Renal cortex interstitium (tissue), 11 donors: ENCODE results near the gene OPN3. TPM values are rescaled to one million over a fixed set of nuclear protein-coding genes. Genes with fewer than 3 reads are reported as not detected.
A peak's percentile ranks its signal among the peaks of the same experiment; 100 is the strongest.

Experiments used
- DNase-seq, 11 donors: peaks; one replicate each; pipeline ENCODE4 v3.0.0-alpha.2; 2013; ENCODE audit warnings: low read depth in 9 of 11, low spot score in 4 of 11; ENCODE audit errors: extremely low read depth in 1 of 11
- polyA plus RNA-seq, 3 donors: library from polyadenylated mRNA; unstranded; fragments of 120-200 nt; gene quantifications; one replicate each; pipeline ENCODE4 v1.2.1, GENCODE V29; 2013; ENCODE audit not compliant: insufficient read length in 3 of 3

OPN3 gene
- polyA plus RNA-seq, 3 donors = 38.1 to 41.7 (median 41.4) TPM

GRCh38 chr1:241560146-241560848, 79.9 kb downstream of the OPN3 start:
- peak in 1 of 11 donors; percentile 12 for DNase-seq

GRCh38 chr1:241557551-241558193, 82.5 kb downstream of the OPN3 start:
- DNase-seq = no peak

- no peak for DNase-seq
Observed at GRCh38 chr1:241557031-241557430, 83.1 kb downstream of the OPN3 start.

DNA sequence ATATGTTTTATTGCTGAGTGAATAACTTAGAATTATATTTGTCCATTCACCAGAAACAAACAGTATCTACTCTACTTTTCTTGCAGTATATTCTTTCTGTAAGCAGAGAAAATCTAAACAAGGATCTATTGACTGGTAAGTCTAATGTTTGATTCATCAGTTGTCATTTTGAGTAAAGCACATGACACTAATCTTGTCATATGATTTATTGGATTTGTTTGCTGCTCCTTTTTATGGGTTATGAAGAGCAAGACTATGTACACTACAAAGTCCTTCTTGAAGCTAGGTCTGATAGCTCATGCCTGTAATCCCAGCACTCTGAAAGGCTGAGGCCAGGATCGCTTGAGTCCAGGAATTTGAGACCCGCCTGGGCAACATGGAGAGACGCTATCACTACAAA, 84.6 kb downstream of the OPN3 start:
- no peak for DNase-seq

GRCh38 chr1:241553886-241554592, 86.1 kb downstream of the OPN3 start:
- no peak for DNase-seq

GRCh38 chr1:241551759-241552638, 88.2 kb downstream of the OPN3 start:
- no peak for DNase-seq

DNA sequence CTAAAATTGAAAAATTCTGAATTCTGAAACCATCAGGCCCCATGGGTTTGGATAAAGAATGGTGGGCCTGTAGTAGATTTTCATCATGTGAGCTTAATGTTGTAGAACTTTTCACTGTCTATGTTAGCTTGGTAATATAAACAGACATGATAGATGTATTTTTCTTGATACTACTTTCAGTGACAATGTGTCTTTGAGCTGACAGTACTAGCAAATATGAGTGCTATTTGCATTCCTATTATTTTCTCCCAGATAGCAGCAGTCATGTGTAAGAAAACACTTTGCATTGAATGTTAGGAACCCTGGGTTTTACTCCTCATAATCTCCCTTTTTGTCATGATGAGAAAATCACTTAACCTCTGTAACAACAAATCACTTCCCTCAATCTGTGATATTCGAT, 89.9 kb downstream of the OPN3 start:
- no peak for DNase-seq

GRCh38 chr1:241548008-241548407, 92.2 kb downstream of the OPN3 start:
- no peak for DNase-seq

Other genes with a start within 250 kb of the OPN3 start
- 100 to 1,000 TPM in 2 of 3 donors, 10 to 100 TPM in 1; 90.7 to 107 (median 101) TPM for gene FH, start 120.6 kb downstream of the OPN3 start, polyA plus RNA-seq
- 10 to 100 TPM; 19.5 to 23.7 (median 20.2) TPM for gene KMO, start 108.0 kb downstream of the OPN3 start, polyA plus RNA-seq
- gene CHML, start within 50 bp of the OPN3 start, polyA plus RNA-seq = 10 to 100 TPM; 24.4 to 29.3 (median 25.7) TPM
- under 1 TPM; 0.14 to 0.79 (median 0.51) TPM for gene WDR64, start 11.9 kb upstream of the OPN3 start, polyA plus RNA-seq
- gene EXO1, start 207.8 kb upstream of the OPN3 start, polyA plus RNA-seq = 10 to 100 TPM; 14.7 to 19.1 (median 15.6) TPM